Inferior parietal cortex (tissue), 1 donor: ENCODE measurements around the gene EP300.
"Not testable (repeated sequence)": the region's sequence is repeated elsewhere in the genome, so short reads cannot be mapped to it uniquely, and the experiment has no call there.

Experiments
- DNase-seq: peaks from one replicate; pipeline ENCODE4 v3.0.0-alpha.2; 2016; ENCODE audit errors: extremely low spot score

EP300 gene

DNA sequence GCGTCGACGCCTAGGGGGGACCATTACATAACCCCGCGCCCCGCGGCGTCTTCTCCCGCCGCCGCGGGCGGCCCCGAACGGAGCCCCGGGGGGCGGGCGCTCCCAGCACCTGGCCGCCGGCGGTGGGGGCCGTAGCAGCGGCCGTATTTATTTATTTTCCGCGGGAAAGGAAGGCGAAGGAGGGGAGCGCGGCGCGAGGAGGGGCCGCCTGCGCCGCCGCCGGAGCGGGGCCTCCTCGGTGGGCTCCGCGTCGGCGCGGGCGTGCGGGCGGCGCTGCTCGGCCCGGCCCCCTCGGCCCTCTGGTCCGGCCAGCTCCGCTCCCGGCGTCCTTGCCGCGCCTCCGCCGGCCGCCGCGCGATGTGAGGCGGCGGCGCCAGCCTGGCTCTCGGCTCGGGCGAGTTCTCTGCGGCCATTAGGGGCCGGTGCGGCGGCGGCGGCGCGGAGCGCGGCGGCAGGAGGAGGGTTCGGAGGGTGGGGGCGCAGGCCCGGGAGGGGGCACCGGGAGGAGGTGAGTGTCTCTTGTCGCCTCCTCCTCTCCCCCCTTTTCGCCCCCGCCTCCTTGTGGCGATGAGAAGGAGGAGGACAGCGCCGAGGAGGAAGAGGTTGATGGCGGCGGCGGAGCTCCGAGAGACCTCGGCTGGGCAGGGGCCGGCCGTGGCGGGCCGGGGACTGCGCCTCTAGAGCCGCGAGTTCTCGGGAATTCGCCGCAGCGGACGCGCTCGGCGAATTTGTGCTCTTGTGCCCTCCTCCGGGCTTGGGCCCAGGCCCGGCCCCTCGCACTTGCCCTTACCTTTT is at the start of gene EP300:
TSS of gene EP300 (plus strand) at position 570 of the 795 bp plus-strand sequence. CDS start 413 bp downstream, outside the sequence.
- DNase-seq, result peak; percentile 57

DNA sequence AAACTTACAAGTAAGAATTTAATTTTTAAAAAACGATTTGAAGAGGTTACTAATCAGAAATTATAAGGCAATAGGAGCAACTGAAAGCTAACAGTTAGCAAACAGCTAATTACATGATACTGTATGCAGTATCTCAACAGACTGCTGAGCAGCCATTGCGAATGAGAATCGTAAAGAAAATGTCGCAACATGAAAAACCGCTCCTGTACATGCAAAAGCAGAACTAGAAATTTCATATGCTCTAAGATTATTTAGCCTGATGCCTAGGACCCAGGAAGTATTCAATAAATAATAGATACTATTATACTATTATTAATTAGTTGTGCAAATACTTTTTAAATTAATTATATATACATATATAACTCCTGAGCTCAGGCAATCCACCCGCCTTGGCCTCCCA is 48.7 kb upstream of the EP300 start:
- no peak for DNase-seq

DNA sequence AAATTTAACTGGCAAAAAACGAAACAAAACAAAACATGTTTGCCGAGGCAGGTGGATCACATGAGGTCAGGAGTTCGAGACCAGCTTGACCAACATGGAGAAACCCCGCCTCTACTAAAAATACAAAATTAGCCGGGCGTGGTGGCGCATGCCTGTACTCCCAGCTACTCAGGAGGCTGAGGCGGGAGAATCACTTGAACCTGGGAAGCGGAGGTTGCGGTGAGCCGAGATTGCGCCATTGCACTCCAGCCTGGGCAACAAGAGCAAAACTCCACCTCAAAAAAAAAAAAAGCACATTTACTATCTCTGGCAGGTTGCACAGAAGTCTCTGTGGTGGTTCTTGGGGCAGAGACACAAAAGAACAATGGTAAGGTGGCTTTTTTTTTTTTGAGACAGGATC is 46.8 kb upstream of the EP300 start:
- not testable (repeated sequence) for DNase-seq

DNA sequence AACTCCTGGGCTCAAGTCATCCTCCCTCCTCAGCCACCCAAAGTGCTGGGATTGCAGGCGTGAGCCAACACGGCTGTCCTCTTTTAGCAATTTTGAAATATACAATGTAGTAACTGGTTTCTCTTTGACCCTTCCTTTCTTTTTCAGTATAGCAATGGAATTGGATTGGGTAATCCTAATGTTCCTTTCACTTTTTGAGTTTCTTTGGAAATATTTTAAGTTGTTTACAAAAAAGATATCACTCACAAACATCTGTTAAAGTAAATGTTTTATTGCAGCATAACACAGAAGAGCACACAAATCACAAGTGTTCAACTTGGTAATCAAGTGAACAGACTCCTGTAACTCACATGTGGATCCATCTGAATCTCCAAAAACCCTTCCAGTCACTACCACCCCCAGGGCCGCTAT is 44.6 kb upstream of the EP300 start:
- DNase-seq, result no peak

DNA sequence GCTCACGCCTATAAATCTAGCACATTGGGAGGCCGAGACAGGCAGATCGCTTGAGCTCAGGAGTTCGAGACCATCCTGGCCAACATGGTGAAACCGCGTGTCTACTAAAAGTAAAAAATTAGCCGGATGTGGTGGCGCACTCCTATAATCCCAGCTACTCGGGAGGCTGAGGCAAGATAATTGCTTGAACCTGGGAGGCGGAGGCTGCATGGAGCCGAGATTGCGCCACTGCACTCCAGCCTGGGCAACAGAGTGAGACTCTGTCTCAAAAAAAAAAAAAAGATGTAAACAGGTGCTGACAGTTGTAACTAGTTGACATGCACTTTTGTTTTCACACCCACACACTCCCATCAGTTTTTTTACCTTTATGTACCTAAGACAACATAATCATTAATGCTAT is 44.0 kb upstream of the EP300 start:
- DNase-seq, result not testable (repeated sequence)

DNA sequence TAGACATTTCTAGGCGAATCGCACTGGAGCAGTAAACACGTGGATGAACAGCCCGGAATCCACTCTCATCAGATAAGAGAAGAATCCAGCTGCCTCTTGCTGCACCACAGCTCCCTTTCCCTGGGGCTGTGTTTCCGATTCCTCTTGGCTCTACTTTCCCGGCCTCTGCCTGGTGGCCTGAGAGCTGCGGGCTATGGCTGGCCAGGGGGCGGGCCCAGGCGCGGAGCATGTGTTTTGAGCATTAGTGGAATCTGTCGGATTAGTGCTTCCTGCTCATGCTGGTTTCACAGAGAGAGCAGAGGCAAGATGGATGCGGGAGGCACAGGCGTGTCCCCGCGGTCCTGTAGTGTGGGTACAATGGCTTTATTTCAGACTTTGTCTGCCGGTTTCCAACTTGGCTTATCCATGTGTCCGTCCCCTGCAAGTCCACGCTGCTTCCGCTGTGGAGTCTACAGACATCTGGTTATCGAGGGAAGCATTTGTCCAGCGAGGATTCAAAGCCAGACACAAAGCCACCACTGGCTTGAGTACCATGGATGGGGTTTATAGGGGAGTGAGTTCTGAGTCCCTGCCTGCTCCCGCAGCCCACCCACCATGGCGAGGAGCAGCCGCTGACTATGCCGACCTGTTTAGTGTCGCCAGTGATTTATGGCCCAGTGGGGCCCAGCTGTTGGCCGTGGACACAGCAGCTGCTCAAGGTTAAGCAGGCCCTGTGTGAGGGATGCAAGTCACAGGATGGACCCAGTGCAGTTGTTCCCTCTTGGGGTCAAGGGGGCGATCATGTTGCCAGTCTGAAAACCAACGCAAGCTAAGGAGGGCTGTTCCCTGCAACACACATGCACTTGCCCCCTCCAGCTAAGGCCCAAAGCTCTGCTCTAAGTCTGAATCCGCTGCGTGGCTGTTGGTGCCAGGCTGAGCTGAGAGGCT is 43.3 kb upstream of the EP300 start:
- no peak for DNase-seq

DNA sequence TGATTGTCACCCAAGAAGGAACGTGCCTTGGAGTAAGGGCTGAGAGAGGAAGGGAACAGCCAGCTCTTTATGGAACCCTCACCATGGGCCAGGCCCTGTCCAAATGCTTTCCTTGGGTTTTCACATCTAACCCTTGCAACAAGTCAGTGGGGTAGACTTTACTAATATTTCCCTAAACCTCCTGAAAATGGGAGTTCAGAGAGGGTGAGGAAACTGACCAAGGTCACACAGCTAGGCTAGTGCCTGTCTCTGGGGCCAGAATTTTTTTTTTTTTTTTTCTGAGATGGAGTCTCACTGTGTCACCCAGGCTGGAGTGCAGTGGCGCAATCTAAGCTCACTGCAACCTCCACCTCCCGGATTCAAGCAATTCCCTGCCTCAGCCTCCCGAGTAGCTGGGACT is 42.6 kb upstream of the EP300 start:
- DNase-seq, result not testable (repeated sequence)

DNA sequence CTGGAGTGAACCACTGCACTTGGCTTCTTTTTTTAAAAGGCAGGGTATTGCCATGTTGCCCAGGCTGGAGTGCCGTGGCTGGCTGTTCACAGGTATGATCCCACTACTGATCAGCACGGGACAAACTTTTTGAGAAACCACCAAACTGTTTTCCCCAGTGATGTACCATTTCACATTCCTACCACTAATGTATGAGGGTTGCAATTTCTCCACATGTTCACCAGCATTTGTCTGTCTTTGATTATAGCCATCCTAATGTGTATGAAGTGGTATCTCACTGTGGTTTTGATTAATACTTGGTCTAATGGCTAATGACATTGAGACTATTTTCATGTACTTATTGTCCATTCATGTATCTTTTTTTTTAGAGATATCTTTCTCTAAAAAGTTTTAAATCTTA is 41.5 kb upstream of the EP300 start:
- no peak for DNase-seq

DNA sequence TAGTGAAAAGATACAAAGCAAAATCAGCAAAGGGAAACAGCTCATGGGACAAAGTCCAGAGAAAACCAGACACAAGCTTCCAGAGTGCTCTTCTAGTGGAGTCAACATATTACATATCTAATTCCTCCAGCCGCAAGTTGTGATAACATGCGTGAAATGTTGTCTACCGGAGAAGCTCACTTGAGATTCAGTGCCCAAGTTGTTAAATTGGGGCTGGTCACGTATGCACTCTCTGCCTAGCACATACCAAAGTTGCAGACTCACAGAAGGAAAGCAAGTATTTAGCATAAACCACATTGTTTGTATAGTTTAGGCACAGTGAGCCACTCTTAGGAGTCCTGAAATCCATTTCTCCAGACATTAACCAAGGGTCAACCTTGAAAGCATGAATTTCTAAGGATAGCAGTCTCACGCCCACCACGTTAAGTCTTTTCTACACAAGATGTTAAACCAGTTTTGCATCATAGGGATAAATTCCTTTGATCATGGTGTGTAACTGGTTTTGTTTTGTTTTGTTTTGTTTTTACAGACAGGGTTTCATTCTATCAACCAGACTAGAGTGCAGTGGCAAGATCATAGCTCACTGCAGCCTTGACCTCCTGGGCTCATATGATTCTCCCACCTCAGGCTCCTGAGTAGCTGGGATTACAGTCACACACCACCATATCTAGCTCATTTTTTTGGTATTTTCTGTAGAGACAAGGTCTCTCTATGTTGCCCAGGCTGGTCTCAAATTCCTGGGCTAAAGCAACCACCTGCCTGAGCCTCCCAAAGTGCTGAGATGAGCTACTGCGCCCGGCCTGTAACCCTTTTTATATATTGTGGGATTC is 39.5 kb upstream of the EP300 start:
- no peak for DNase-seq

DNA sequence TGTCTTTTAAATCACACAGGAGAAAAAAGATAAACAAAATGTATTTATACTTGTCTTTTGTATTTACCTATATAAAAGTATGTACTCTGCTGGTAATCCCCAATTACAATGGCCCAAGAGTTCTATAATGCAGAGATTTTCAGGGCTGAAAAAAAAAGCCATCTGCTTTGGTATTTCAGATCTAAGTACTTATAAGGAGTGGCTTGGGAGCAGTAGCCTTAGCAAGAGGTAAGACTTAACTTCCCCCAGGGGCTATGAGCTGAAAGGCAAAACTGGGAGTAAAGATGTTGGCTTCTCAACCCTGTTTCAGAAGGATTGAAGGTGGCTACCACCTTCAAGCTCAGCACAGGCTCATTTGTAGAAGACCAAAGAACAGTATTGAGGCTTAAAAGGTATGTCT is 35.3 kb upstream of the EP300 start:
- DNase-seq, result no peak

DNA sequence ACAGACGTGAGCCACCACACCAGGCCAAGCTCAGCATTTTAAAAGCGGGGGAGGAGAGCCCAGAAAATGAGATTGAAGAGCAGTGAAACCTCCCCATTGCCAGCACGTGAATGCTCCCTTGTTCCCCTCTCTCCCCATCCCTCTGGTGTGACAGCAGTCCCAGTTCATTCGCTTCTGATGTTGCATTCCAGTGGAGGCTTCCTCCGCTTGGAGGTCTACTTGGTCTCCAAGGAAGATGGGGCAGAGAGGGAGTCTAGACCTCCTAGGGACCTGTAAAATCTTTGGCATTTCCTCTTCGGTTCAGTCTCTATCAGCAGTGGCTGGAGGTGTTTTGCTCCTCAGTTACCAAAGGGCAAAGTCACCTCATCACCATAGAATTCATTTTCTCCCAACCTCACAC is 30.2 kb upstream of the EP300 start:
- DNase-seq, result no peak

DNA sequence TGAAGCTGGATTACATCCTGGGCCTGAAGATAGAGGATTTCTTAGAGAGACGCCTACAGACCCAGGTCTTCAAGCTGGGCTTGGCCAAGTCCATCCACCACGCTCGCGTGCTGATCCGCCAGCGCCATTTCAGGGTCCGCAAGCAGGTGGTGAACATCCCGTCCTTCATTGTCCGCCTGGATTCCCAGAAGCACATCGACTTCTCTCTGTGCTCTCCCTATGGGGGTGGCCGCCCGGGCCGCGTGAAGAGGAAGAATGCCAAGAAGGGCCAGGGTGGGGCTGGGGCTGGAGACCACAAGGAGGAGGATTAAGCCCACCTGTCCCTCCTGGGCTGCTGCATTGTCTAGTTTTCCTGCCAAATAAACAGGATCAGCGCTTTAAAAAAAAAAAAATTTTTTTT is 28.1 kb upstream of the EP300 start:
- DNase-seq, result not testable (repeated sequence)

DNA sequence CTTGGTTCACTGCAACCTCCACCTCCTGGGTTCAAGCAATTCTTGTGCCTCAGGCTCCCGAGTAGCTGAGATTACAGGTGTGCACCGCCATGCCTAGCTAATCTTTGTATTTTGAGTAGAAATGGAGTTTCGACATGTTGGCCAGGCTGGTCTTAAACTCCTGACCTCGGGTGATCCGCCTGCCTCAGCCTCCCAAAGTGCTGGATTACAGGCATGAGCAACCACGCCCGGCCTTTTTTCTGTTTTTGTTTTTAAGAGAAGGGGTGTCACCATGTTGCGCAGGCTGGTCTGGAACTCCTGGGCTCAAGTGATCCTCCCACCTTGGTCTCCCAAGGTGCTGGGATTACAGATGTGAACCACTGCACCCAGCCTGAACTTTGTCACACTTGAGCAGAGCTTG is 26.1 kb upstream of the EP300 start:
- DNase-seq, result not testable (repeated sequence)

DNA sequence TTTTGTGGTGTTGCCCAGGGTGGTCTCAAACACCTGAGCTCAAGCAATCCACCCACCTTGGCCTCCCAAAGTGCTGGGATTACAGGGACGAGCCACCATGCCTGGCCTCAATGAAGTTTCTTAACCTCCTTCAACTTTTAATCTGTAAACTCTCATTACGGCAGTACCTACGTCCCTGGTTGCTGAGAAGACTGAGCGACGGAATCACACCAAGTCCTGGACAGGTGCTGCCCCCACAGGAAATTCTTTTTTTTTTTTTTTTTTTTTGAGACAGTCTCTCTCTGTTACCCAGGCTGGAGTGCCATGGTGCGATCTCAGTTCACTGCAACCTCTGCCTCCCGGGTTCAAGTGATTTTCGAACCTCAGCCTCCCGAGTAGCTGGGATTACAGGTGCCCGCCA is 24.4 kb upstream of the EP300 start:
- not testable (repeated sequence) for DNase-seq

DNA sequence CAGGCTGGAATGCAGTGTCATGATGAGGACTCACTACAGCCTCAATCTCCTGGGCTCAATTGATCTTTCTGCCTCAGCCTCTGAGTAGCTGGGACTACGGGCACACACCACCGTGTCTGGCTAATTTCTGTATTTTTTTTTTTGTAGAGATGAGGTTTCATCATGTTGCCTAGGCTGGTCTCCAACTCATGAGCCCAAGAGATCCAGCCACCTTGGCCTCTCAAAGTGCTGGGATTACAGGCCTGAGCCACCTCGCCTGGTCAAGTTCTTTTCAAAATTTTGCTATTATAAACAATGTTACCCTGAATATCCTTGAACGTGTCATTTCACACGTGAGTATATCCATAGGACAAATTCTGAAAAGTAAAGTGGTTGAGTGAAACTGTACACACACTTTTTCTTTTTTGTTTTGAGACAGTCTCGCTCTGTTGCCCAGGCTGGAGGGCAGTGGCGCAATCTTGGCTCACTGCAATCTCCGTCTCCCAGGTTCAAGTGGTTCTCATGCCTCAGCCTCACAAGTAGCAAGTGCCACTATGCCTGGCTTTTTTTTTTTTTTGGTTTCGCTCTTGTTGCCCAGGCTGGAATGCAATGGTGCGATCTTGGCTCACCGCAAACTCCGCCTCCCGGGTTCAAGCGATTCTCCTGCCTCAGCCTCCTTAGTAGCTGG is 21.6 kb upstream of the EP300 start:
- DNase-seq, result no peak

DNA sequence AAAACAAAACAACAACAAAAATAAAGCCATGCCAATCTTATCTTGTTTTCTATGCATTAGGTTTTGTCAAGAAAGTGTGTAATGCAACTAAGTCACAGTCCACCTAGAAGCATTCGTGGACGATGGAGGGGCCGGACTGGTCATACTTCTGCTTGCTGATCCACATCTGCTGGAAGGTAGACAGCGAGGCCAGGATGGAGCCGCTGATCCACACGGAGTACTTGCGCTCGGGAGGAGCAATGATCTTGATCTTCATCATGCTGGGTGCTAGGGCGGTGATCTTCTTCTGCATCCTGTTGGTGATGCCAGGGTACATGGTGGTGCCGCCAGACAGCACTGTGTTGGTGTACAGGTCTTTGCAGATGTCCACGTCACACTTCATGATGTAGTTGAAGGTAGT is 18.3 kb upstream of the EP300 start:
- no peak for DNase-seq

DNA sequence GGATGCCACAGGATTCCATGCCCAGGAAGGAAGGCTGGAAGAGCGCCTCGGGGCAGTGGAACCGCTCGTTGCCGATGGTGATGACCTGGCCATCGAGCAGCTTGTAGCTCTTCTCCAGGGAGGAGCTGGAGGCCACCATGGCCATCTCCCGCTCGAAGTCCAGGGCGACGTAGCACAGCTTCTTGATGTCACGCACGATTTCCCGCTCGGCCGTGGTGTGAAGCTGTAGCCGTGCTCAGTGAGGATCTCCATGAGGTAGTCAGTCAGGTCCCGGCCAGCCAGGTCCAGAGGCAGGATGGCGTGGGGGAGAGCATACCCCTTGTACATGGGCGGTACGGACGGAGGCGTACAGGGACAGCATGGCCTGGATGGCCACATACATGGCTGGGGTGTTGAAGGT is 17.9 kb upstream of the EP300 start:
- no peak for DNase-seq

DNA sequence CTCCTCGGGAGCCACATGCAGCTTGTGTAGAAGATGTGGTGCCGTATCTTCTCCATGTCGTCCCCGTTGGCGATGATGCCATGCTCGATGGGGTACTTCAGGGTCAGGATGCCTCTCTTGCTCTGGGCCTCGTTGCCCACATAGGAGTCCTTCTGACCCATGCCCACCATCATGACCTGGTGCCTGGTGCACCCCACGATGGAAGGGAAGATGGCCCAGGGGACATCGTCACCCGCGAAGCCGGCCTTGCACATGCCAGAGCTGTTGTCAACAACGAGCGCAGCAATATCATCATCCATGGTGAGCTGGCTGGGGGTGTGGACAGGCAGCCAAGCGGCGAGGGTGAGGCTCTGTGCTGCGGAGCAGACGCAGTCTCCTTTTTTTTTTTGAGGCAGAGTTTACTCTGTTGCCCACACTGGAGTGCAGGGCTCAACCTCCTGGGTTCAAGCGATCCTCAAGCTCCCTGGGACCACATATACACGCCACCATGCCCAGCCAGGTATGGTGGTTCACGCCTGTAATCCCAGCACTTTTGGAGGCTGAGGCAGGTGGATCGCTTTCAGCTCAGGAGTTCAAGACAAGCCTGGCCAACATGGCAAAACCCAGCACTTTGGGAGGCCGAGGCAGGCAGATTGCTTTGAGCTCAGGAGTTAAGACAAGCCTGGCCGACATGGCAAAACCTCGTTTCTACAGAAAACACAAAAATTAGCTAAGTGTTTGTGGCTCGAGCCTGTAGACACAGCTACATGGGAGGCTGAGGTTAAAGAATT is 17.3 kb upstream of the EP300 start:
- DNase-seq, result no peak

DNA sequence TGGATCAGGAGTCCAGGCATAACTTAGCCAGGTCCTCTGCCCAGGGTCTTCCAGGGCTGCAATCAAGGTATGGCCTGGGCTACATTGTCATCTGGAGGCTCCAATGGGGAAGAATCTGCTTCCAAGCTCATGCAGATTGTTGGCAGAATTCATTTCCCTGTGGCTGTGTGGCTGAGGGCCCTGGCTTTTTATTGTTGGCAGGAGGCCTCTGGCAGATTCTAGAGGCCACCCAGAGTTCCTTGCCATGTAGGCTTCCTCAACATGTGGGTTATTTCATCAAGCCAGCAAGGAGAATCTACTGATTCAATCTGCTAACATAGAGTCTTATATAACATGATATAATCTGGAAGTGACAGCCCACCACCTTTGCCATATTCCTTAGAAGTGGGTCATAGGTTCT is 16.4 kb upstream of the EP300 start:
- DNase-seq, result no peak

DNA sequence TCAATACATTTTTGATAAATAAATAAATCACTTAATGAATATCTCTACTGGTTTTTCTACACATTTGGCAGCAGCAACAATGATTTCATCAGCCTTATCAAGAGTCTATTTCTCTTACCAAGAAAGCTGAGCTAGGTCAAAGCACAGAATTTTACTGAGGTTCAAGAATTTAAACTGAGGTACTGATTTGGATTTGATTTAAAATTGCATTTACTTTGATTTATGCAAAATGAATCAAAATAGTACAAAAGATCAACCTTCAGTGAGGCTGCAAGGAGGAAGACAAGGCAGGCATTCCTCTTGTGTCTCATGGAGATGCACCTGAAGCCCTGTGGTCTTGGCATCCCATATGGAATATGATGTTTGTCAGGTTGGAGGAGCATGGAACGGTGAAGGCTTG is 15.5 kb upstream of the EP300 start:
- DNase-seq, result no peak

DNA sequence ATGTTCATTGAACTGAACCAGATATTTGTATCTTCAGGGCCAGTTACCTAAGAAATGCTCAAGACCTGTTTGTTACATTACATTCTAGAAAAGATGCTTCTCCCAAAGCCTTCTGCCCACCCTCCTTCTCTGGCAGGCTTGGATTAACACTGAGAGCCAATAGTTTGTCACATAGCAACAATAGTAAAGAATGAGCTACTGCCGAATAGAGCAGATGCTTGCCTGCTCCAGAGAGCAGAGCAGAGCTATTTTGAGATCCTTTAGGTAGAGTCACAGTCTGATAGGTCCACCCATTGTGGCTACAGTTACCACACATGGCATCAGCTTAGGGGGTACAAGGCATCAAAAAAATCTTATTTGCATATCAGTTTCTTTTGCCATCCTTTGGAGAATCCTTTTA is 13.5 kb upstream of the EP300 start:
- DNase-seq, result no peak
